ENCODE measurements around the gene SV2B. TPM values are rescaled to one million over a fixed set of nuclear protein-coding genes. Genes with fewer than 3 reads are reported as not detected.

The SV2B gene
- total RNA-seq, 2 donors from 2014 or later, result 6.5 to 8.8 TPM

GRCh38 chr15:91156175-91156726 is 56.2 kb downstream of the SV2B start:
- no peak overlapping the region for H3K27ac Mint-ChIP-seq
- peaks cover 9% of the 10 kb centered on the region for H3K27me3 Mint-ChIP-seq (ENCODE audit: insufficient read depth)
- Histone ChIP-seq H3K27ac (ENCODE audit: low read depth, low read length) (no peak overlapping the region), H3K9me3 (ENCODE audit: control insufficient read depth, low read length) (no peaks in the 10 kb centered on the region), H3K4me1 (ENCODE audit: control insufficient read depth, insufficient read depth, low read length) (peaks cover 2% of the 10 kb centered on the region), H3K27me3 (ENCODE audit: control insufficient read depth, insufficient read depth, low read length, poor library complexity, severe bottlenecking) (peaks cover 15% of the 10 kb centered on the region), H3K9ac (ENCODE audit: extremely low read depth, low read length, poor library complexity, severe bottlenecking) (no peak overlapping the region), H3K36me3 (ENCODE audit: control insufficient read depth, insufficient read depth, low read length) (no peaks in the 10 kb centered on the region), H3K4me3 (ENCODE audit: low read length) (no peak overlapping the region)
- H3K36me3 Mint-ChIP-seq (ENCODE audit: low read depth), result no peaks in the 10 kb centered on the region
- no peaks in the 10 kb centered on the region for H3K9me3 Mint-ChIP-seq
- H3K4me3 Mint-ChIP-seq, result no peak overlapping the region
- 96 to 97% methylated on average over 6 of the region's 6 CpGs for WGBS, 2 experiments (ENCODE audit: insufficient coverage in 1 of 2, insufficient read length in 1 of 2)
- TF ChIP-seq CTCF (conservative IDR thresholded peaks at IDR 0.05), result no peak
- DNase-seq, result no peak
- peaks cover 25% of the 10 kb centered on the region for H3K4me1 Mint-ChIP-seq

- TF ChIP-seq CTCF (conservative IDR thresholded peaks at IDR 0.05), result no peak
- Histone ChIP-seq H3K9ac (ENCODE audit: extremely low read depth, low read length, poor library complexity, severe bottlenecking) (no peak overlapping the region), H3K27ac (ENCODE audit: low read depth, low read length) (no peak overlapping the region), H3K9me3 (ENCODE audit: control insufficient read depth, low read length) (no peaks in the 10 kb centered on the region), H3K4me3 (ENCODE audit: low read length) (no peak overlapping the region), H3K27me3 (ENCODE audit: control insufficient read depth, insufficient read depth, low read length, poor library complexity, severe bottlenecking) (peaks cover 10% of the 10 kb centered on the region), H3K36me3 (ENCODE audit: control insufficient read depth, insufficient read depth, low read length) (no peaks in the 10 kb centered on the region), H3K4me1 (ENCODE audit: control insufficient read depth, insufficient read depth, low read length) (no peaks in the 10 kb centered on the region)
- Mint-ChIP-seq H3K27me3 (ENCODE audit: insufficient read depth) (peaks cover 12% of the 10 kb centered on the region), H3K4me1 (peaks cover 14% of the 10 kb centered on the region), H3K9me3 (peaks cover 9% of the 10 kb centered on the region), H3K36me3 (ENCODE audit: low read depth) (no peaks in the 10 kb centered on the region), H3K4me3 (no peak overlapping the region), H3K27ac (no peak overlapping the region)
- 86 to 91% methylated on average over 5 to 7 of the region's 7 CpGs for WGBS, 2 experiments (ENCODE audit: insufficient coverage in 1 of 2, insufficient read length in 1 of 2)
- no peak for DNase-seq
These were observed 58.6 kb downstream of the SV2B start for GRCh38 chr15:91158415-91159394.

- H3K4me3 Mint-ChIP-seq, result no peak overlapping the region
- Histone ChIP-seq H3K9ac (ENCODE audit: extremely low read depth, low read length, poor library complexity, severe bottlenecking) (no peak overlapping the region), H3K9me3 (ENCODE audit: control insufficient read depth, low read length) (peaks cover 25% of the 10 kb centered on the region), H3K27me3 (ENCODE audit: control insufficient read depth, insufficient read depth, low read length, poor library complexity, severe bottlenecking) (no peaks in the 10 kb centered on the region), H3K4me3 (ENCODE audit: low read length) (peak overlapping the region; percentile 3), H3K4me1 (ENCODE audit: control insufficient read depth, insufficient read depth, low read length) (no peaks in the 10 kb centered on the region), H3K36me3 (ENCODE audit: control insufficient read depth, insufficient read depth, low read length) (no peaks in the 10 kb centered on the region), H3K27ac (ENCODE audit: low read depth, low read length) (no peak overlapping the region)
- 92% methylated on average over 1 of the region's 1 CpG; no CpG with 5 or more reads in 1 of the 2 experiments for WGBS, 2 experiments (ENCODE audit: insufficient coverage in 1 of 2, insufficient read length in 1 of 2)
- H3K27me3 Mint-ChIP-seq (ENCODE audit: insufficient read depth), result peaks cover 13% of the 10 kb centered on the region
- no peak for DNase-seq
- TF ChIP-seq CTCF (conservative IDR thresholded peaks at IDR 0.05), result no peak
- no peak overlapping the region for H3K27ac Mint-ChIP-seq
- H3K36me3 Mint-ChIP-seq (ENCODE audit: low read depth), result peaks cover 5% of the 10 kb centered on the region
- peaks cover 43% of the 10 kb centered on the region for H3K9me3 Mint-ChIP-seq
- H3K4me1 Mint-ChIP-seq, result no peaks in the 10 kb centered on the region
These were observed 65.8 kb downstream of the SV2B start for GRCh38 chr15:91165850-91166249.
